DMS114 treated with DMSO at 0.1 percent for 48 hours (cell line): ENCODE results near the gene RAPGEF1.
"Not testable (repeated sequence)": the region's sequence is repeated elsewhere in the genome, so short reads cannot be mapped to it uniquely, and the experiment has no call there.

Source experiments
- DNase-seq: peaks from one replicate; lab custom pipeline; 2025; ENCODE audit not compliant: unreplicated experiment; lab: John Stamatoyannopoulos, UW

RAPGEF1 gene

DNA sequence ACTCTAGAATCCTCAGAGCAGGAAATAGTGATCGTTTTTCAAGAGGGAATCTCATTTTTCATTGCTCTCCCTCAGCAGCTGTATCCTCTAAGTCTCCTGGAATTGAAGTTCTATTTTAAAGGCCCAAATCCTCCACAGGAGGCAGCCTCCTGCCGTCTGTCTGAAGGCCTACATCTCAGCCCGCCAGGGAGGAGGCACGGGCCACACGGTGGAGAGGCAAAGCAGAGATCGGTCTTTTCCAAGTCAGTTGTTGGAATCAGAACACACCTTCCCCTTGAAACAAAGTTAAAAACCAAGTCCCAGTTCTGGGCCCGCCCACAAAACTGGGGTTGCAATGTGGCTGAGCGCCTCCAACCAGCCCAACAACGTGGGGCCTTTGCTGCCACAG is 68.7 kb downstream of the RAPGEF1 start:
- no peak for DNase-seq

DNA sequence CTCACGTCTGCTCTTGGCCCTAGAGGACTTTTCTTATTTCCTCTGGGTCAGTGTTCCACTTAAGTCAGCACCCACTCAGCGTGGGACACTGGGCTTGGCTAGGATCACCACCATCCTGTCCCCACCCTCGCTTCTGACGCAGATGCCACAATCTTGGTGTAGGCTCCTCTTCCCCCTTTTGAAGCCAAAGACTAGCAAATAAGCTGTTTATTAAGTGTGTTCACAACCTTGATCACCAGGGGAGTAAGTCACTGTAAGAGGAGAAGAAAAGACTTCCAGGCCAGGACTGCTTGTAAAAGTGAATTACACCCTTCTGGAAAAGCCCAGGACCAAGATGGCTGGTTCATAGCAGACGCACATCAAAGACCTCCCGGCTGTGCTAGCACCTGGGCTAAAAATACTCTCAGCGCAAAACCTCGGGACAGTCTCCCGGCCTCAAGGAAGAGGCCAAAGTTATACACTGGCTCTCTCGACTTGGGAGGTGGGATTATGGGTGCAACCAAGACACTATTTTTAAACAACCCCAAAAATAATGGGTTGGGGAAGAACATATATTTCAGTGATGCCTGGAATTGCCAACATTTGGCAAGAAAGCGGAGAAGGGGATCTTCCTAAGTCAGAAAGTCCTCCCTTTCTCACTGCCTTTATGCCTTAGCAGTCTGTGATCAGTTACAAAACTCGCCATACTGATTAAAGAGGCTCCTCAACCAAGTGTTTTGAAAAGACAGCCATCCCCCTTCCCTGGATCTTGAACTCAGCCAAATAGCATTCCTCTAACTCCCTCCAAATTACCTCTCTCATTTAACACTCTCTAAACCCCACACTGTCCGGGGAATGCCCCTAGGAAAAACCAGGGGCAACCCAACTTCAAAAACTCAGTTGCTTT is 69.4 kb downstream of the RAPGEF1 start:
- no peak for DNase-seq

DNA sequence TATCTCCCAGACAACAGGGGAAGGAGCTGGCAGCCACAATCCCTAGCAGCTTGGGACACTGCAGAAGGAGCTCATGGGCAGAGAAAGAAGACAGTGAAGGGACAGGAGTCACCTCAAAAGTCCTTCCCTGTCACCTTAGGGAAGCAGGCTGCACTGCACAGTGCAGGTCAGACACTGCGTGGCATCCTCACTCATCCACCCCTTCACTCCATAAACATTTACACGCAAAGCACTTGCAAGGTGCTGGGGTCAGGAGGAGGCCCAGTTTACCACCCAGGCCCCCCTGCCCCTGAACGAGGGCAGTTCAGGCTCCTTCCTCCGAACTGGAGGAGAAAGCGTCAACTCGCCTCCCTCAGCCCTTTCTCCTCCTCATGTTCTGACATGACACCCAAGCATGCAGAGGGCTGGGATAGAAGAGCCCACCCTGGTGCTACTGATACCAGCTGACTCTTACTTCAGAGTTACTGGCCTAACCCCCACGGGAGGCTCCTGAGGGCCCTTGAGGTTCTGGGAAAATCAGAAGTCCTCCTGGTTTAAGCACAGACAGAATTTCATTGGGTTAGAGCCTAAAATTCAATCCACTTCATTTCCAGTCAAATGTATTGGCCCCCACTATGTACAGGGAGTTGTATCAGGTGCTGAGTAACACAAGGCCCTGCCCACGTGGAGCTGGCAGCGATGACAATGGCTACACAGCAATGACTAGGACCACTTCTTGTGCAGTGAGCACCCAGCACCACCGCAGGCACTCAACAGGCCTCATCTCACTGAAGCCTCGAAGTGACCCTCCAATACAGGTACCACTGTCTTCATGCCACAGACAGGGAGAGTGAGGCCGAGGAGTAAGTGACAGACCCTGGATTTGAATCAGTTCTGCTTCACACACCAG is 70.4 kb downstream of the RAPGEF1 start:
- no peak for DNase-seq

DNA sequence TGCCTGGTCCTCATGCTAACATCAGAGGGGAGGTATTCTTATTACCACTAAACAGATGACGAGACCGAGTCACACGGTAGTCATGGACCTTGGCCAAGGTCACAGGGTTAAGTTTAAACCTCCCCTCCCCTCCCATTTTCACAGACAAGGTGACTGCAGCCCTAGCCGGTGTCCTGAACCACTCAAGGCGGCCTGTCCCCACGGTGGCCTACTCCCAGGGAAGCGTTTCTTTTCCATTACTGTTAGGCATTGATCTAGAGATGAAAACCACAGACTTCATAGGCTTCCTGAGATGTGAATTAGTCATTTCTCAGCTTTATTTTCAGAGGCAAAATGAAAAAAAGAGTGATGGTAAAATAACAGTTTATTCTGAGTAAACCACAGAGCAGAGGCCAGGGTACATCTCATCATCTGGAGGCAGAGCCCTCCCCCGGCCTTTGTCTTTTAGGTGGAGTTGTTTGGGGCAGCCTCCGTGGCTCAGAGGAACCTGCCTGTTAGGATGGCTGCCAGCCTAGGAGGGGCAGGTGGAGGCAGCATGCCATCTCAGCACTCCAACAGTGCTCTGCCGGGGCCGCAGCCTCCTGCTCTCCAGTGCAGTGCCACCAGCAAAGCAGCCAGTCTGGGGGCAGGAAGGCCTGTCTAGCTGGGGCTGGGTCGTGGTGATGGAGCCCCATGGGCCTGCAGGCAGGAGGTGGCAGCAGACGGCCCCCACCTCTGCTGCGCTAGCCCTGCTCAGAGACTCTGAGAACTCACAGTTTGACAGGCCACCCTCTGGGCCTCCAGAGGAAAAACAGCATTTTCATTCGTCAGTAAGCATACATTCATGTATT is 71.2 kb downstream of the RAPGEF1 start:
- DNase-seq: no peak

DNA sequence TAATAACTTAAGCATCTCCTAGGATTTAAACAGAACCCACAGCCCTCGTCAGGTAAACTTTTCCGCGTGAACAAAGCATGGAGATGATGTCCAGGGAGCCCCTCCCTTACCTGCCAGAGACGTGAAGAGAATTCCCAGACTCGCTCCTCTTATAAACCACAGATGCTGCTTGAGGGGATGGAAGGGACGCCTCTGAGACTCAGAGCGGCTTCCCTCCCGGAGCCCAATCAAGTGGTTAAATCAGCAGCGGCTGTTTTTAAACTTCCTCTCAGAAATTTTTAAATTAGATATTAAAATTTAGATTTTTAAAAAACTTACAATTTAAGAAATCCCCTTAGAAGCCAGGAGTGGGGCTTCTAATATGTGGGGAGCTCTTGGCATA is 71.8 kb downstream of the RAPGEF1 start:
- DNase-seq: no peak

DNA sequence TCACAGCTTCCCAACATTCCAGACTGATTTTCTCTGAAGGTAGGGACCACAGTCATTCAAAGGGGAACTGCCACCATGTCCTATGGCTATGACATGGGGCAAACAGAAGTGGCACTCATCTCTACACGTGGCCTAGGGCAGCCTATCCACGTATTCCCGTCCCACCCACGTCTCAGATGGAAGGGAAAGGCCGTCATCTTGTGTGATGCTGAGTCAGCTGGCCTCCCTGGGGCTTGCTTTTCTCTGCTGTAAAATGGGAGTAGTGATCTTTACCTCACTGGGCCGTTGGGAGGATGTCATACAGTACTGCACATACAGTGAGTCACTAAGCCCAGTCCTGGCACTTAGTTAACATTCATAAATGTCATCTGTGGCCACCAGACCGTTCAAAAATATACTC is 72.3 kb downstream of the RAPGEF1 start:
- DNase-seq: no peak

DNA sequence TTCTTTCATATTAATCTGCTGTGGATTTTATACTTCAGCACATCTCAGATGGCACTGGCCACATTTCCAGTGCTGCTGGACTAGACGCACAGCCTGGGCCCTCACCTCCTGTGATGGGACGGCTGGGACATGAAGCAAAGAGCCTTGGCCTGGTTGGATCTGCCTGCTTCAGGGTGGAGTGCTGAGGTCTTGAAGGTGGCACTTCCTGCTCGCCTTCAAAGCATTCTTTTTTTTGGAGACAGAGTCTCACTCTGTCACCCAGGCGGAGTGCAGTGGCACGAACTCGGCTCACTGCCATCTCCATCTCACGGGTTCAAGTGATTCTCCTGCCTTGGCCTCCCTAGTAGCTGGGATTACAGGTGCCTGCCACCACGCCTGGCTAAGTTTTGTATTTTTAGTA is 73.1 kb downstream of the RAPGEF1 start:
- DNase-seq: no peak

DNA sequence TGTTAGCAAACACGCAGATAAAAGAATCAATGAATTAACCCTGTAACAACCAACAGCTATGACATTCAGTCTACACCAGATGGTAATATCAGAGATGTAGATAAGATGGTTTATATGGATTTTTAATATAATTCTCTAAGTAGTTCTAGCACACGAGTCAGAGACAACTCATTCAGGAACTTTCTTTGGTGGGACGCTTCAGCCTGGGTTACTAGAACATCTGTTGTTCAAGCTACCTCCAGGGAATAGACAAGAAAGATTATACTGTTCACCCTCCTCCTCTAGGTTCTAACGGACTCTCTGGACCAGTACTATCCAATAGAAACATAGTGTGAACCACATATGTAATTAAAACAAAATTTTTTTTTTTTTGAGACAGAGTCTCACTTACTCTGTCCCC is 73.8 kb downstream of the RAPGEF1 start:
- DNase-seq: no peak

DNA sequence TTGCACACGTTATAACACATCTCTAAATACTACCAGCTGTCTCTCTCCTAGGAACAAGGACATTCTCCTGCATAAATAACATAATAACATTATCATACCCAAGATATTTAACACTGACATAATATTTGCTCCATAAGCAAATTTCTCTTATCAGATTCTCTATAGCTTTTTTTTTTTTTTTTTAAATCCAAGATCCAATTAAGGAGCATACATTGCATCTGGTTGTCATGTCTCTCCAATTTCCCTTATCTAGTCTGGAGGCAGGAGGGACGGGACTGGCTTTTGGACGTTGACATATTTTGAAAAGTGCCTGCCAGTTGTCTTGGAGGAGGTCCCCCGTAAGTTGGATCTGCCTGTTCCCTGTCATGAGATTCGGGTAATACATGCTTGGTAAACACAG is 76.6 kb downstream of the RAPGEF1 start:
- DNase-seq: no peak

DNA sequence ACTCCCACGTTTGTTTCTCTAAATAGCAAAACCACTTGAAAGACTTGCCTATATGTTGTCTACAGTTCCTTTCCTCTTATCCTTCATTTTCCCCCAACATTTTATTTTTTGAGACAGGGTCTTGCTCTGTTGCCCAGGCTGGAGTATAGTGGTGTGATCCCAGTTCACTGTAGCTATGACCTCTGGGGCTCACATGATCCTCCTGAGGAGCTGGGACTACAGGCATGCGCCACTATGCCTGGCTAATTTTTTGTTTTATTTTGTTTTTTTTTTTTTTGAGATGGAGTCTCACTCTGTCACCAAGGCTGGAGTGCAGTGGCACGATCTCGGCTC is 77.6 kb downstream of the RAPGEF1 start:
- not testable (repeated sequence) for DNase-seq

DNA sequence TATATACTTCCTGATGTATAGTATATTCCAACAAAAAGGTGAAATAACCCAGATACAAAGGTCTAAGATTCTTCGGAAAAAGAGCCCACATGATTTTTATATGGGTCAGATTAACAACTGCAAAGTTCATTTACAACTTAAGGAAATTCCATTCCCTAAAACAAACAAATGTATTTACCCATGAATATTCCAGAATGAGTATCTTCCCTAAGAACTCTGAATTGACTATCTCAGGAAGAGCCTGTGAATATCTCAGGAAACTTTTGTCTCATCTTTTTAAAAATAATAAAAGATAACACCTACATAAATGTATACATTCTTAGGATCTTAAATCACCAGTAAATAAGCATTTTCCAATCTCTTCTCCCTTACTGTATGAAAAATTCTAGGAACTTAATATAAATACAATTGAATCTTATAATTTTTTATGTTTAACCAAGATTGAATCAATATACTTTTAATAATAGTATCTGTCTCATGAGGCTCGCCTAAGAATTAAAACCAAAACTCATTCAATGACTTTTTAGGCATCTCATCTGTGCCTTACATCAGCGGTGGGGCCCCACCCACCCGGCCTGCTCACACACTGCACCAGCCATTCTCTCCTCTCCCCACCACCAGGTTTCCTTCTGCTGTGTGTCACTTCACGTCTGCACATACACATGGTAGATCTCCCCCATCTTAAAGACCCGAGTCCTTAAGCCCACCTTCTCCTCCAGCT is 78.1 kb downstream of the RAPGEF1 start:
- DNase-seq: no peak

DNA sequence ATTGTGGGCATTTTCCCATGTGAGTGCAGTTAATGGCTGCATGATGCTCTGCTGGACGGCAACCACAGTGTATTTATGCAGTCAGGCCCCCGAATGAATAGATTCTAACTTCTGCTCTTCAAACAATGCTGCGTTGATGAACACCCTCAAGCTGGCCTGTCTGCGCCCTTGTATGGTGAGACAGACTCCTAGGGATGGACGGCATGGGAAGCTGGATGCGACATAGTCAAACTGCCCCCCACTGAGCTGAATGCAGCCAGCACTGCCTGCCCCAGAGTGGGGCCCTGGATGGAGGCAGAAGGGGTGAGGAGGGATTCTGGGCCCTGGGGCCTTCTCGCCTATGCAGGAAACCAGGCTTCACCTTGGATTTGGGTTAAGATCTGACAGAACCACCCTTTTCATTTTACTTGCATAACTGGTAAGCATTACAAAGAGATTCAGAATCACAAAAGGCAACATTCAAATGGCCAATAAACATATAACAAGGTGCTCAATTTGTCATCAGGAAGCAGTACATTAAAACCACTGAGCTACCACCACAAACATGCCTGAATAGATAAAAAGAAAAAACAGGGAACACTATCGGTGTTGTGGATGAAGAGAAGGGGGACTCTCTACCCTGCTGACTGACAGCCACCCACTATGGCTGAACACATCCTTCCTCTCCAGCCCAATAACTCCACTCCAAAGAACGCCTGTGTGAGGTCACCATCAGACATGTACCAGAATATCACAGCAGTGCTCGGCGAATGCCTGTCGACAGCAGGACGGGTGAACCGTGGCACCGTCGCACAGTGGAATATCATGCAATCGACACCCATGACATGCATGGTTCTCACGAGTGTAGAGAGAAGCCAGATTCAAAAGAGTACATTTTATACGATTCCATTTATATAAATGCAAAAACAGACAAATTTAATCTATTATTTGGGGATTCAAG is 79.1 kb downstream of the RAPGEF1 start:
- no peak for DNase-seq

DNA sequence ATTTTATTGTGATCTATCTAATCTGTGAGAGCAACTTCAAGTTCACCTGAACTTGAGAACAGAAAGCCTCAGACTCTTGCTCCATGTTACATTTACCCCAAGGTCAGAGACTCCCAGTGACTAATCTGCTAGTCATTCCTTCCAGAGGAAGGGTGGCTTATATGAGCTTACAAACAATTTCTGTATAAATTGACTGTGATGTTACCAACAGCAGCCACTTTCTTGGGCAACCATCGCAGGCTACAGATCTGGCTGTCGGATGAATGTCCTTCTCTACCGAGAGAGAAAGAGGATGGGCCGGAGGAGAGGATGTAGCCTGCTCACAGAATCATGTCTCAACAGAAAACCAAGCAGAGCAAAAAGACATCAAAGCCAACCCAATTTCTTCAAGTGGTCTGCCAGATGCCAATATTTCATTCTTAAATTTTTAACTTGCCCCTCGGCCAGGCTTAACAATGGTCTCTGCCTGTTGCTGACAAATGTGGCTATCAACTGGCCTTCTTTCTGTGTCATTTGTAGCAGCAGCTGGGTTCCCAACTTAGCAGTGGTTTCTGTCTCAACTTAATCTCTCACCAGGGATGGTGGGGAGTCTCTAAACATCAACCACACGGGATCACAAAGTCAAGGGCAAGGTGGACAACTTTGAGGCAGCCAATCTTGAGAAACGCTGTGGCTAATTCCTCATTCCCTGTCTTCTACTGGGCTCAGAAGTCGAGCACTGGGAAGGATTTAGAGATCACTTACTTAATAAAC is 81.3 kb downstream of the RAPGEF1 start:
- no peak for DNase-seq

DNA sequence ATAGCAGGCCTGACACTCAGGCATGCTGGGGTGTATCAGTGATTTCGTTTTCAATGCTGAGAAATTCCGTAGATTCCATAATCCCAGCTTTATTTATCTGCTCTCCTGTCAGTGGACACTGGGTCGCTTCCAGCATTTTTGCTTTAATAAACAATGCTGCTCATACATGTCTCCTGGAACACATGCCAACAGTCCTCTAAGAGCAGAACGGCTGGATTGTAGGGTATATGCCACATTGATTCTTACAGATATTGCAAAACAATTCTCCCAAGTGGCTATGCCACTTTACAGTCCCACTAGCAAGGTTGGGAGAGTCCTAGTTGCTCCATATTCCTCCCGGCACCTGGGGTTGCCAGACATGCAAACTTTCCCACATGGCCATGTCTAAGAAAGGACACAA is 81.9 kb downstream of the RAPGEF1 start:
- no peak for DNase-seq

DNA sequence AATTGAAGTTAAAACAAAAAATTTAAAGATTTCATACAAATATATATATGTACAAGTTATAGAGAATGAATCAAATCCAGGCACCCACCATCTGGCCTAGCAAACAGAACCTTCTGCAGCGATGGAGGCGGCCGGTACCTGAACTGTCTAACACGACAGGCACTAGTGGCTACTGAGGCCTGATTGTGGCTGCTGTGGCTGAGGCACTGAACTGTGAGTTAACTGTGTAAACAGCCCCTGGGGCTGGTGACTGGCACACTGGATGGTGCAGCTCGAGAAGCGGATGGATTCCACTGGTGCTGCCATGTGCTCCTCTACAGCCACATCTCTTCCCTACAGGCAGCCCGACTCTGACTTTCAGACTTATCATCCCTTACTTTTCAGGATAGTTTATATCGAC is 82.4 kb downstream of the RAPGEF1 start:
- DNase-seq: no peak

DNA sequence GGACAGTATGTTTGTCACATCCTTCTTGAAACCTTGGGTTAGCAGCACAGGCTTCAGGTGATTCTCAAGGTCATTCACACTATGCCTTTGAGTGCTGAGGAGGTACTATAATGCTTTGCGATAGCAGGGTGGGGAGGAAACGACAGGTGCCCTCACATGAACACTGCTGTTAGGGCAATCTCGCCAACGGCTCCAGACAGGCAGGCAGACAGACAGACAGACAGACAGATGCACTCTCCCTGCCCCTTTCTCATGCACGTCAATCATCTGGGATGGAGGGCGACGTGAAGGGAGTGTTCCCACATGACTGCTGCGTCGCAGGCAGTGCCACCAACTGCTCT is 82.9 kb downstream of the RAPGEF1 start:
- no peak for DNase-seq

DNA sequence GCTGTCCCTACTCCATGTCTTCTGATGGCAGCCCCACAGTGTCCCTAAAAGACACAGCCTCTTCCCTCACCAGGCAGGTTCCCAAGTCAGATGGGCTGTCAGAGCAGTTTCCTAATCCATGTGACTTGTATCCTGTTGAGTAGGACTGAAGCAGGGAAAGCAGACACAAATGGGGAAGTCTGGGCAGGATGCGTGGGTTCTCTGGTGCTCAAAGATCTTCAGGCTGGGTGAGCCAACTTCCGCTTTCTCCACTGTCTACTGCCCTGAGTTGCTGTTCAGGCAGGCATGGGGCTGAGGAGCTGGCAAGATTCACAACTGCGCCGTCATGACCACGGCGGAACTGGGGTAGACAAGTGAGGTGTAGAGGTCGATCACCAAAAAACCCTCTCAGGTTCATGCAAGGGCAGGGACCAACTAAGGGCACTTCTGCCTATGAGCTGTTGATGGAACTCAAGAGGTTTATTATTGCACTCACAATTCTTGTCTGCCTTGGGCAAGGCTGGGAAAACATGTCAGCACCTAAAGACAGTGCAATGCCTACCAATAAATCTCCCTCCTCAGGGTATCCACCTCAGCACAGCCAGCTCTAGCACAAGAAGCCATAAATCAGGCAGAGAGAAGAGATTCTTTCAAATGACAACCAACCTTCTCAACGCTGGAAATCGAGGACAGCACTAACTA is 83.4 kb downstream of the RAPGEF1 start:
- no peak for DNase-seq

DNA sequence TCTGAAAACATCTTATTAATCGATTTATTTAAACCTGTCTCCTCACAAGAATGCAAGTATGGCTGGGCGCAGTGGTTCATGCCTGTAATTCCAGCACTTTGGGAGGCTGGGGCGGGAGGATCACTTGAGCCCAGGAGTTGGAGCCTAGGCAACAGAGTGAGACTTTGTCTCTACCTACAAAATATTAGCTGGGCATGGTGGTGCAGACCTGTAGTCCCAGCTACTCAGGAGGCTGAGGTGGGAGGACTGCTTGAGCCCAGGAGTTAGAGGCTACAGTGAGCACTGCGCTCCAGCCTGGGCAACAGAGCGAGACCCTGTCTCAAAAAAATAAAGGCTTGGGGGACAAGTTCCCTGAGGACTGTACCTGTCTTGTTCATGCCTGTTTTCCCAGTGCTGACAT is 85.5 kb downstream of the RAPGEF1 start:
- DNase-seq: not testable (repeated sequence)

DNA sequence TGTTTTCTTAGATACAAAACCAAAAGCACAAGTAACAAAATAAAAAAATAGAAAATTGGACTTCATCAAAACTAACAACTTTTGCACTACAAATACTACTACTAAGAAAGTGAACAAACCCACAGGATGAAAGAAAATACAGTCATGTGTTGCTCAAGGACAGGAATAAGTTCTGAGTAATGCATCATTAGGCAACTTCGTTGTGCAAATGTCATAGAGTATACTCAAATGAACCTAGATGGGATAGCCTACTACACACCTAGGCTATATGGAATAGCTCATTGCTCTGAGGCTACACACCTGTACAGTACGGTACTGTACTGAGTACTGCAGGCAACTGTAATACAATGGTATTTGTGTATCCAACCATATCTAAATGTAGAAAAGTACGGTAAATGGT is 88.3 kb downstream of the RAPGEF1 start:
- DNase-seq: no peak
